SK-N-SH (cell line): ENCODE measurements around the gene DSCAM. TPM values are rescaled to one million over a fixed set of nuclear protein-coding genes. Genes with fewer than 3 reads are reported as not detected.

Experiments
- CTCF ChIA-PET: fragments of 300-600, 350-600 bp; formaldehyde crosslinking; extraction: SDS; loops from one replicate; lab custom pipeline; 2021; lab: Yijun Ruan, JAX
- POLR2A ChIA-PET: fragments of 350-600 bp; sonication (Branson Sonifier 250); formaldehyde crosslinking; extraction: SDS; loops from one replicate; lab custom pipeline; 2020; ENCODE audit warnings: antibody characterized with exemption, inconsistent platforms; lab: Yijun Ruan, JAX
- DNase-seq: peaks from one replicate; pipeline ENCODE4 v3.0.0; 2012
- H2AFZ ChIP-seq: fragments of 200-600 bp; sonication (generic); 2 replicates; pipeline ENCODE4 v1.8.1; 2016; ENCODE audit warnings: antibody characterized with exemption, mild to moderate bottlenecking, low read depth
- H3F3A ChIP-seq: fragments of 200-600 bp; sonication (generic); replicated peaks from 2 replicates; pipeline ENCODE3; 2016; ENCODE audit warnings: antibody characterized with exemption, mild to moderate bottlenecking; ENCODE audit not compliant: insufficient read depth
- H3K27ac ChIP-seq, 2 experiments: fragments of 200-500 bp in 1 of 2; fragments of 200-600 bp in 1 of 2; sonication (Bioruptor generic) in 1 of 2; sonication (generic), shearing (Covaris generic) in 1 of 2; 2 replicates each; pipeline versions ENCODE4 v1.5.1 to v1.6.1; 2014 to 2016; ENCODE audit warnings: low read depth in 2 of 2, inconsistent platforms in 1 of 2, low read length in 1 of 2, mild to moderate bottlenecking in 1 of 2, mixed read lengths in 1 of 2
- H3K27me3 ChIP-seq: fragments of 200-600 bp; sonication (generic), shearing (Covaris generic); 2 replicates; pipeline ENCODE4 v1.6.1; 2016; ENCODE audit warnings: mixed run types; ENCODE audit not compliant: insufficient read depth
- H3K36me3 ChIP-seq, 2 experiments: fragments of 200-500 bp in 1 of 2; fragments of 200-600 bp in 1 of 2; sonication (Bioruptor generic) in 1 of 2; sonication (generic) in 1 of 2; replicated peaks in 1 of 2; 2 replicates each; pipeline versions ENCODE3 to v1.5.1; 2014 to 2016; ENCODE audit warnings: low read length in 1 of 2, mild to moderate bottlenecking in 1 of 2; ENCODE audit not compliant: insufficient read depth in 2 of 2, control insufficient read depth in 1 of 2
- H3K4me1 ChIP-seq, 2 experiments: fragments of 200-500 bp in 1 of 2; fragments of 200-600 bp in 1 of 2; sonication (Bioruptor generic) in 1 of 2; sonication (generic), shearing (Covaris generic) in 1 of 2; 2 replicates each; pipeline versions ENCODE4 v1.5.1 to v1.6.1; 2014 to 2016; ENCODE audit warnings: low read depth in 1 of 2, low read length in 1 of 2, mixed run types in 1 of 2; ENCODE audit not compliant: insufficient read depth in 2 of 2, control insufficient read depth in 1 of 2
- H3K4me2 ChIP-seq: fragments of 200-600 bp; sonication (generic), shearing (Covaris generic); 2 replicates; pipeline ENCODE4 v1.6.1; 2017; ENCODE audit warnings: mixed run types
- H3K4me3 ChIP-seq, 2 experiments: fragments of 200-500 bp in 1 of 2; fragments of 200-600 bp in 1 of 2; sonication (Bioruptor generic) in 1 of 2; sonication (generic), shearing (Covaris generic) in 1 of 2; 2 replicates each; pipeline versions ENCODE4 v1.5.1 to v1.8.1; 2014 to 2016; ENCODE audit warnings: low read depth in 2 of 2, inconsistent platforms in 1 of 2, low read length in 1 of 2, mild to moderate bottlenecking in 1 of 2, mixed read lengths in 1 of 2, moderate library complexity in 1 of 2
- H3K79me2 ChIP-seq: fragments of 200-600 bp; sonication (generic); 2 replicates; pipeline ENCODE4 v1.8.1; 2017; ENCODE audit warnings: mild to moderate bottlenecking; ENCODE audit not compliant: insufficient read depth
- H3K9ac ChIP-seq: fragments of 200-600 bp; sonication (generic); 2 replicates; pipeline ENCODE4 v1.6.1; 2017; ENCODE audit warnings: mixed run types
- H3K9me2 ChIP-seq: fragments of 200-600 bp; sonication (generic); 2 replicates; pipeline ENCODE4 v1.6.1; 2017; ENCODE audit warnings: mixed run types
- H3K9me3 ChIP-seq: fragments of 200-600 bp; sonication (generic); 2 replicates; pipeline ENCODE4 v1.6.1; 2017; ENCODE audit warnings: mixed run types, mild to moderate bottlenecking, moderate library complexity
- H4K20me1 ChIP-seq: fragments of 200-600 bp; sonication (generic); 2 replicates; pipeline ENCODE4 v1.6.1; 2017; ENCODE audit warnings: mild to moderate bottlenecking, mixed run types; ENCODE audit not compliant: insufficient read depth
- EP300 ChIP-seq, 2 experiments: IDR thresholded peaks; 2 replicates each; pipeline versions ENCODE4 v1.4.0 to v1.6.1; 2012; ENCODE audit warnings: borderline replicate concordance in 1 of 2, low read depth in 1 of 2, low read length in 1 of 2
- EZH2phosphoT487 ChIP-seq: fragments of 200-600 bp; sonication (generic); IDR thresholded peaks from 2 replicates; pipeline ENCODE4 v1.6.1; 2017; ENCODE audit warnings: low read depth, mixed run types, mild to moderate bottlenecking, antibody characterized with exemption, moderate library complexity, borderline replicate concordance
- FOSL2 ChIP-seq: IDR thresholded peaks from 2 replicates; pipeline ENCODE4 v1.4.0; 2012; ENCODE audit warnings: low read depth, mild to moderate bottlenecking, moderate library complexity, borderline replicate concordance
- FOXJ3 ChIP-seq: sonication (generic); formaldehyde crosslinking; IDR thresholded peaks from 2 replicates; pipeline ENCODE4 v1.5.1; 2020; ENCODE audit warnings: mild to moderate bottlenecking, missing genetic modification reagents
- FOXM1 ChIP-seq: IDR thresholded peaks from 2 replicates; pipeline ENCODE4 v1.4.0; 2012; ENCODE audit warnings: low read depth, mild to moderate bottlenecking
- GABPA ChIP-seq: IDR thresholded peaks from 2 replicates; pipeline ENCODE4 v1.4.0; 2012; ENCODE audit warnings: low read depth, mild to moderate bottlenecking
- GATA2 ChIP-seq: sonication (generic); formaldehyde crosslinking; IDR thresholded peaks from 2 replicates; pipeline ENCODE4 v1.5.0; 2020; ENCODE audit warnings: mild to moderate bottlenecking, missing genetic modification reagents
- IRF3 ChIP-seq: fragments of 150-350 bp; IDR thresholded peaks from 2 replicates; pipeline ENCODE4 v1.6.1; 2016; ENCODE audit warnings: mild to moderate bottlenecking, low read depth, low read length
- PBX3 ChIP-seq: IDR thresholded peaks from 2 replicates; pipeline ENCODE4; 2012
- POLR2AphosphoS5 ChIP-seq: IDR thresholded peaks from 2 replicates; pipeline ENCODE4 v1.6.1; 2012; ENCODE audit warnings: low read depth, low read length
- SIN3A ChIP-seq: IDR thresholded peaks from 2 replicates; pipeline ENCODE4 v1.6.1; 2012; ENCODE audit warnings: low read depth, mild to moderate bottlenecking, low read length, moderate library complexity, borderline replicate concordance
- TAF1 ChIP-seq: IDR thresholded peaks from 2 replicates; pipeline ENCODE4 v1.6.1; 2012; ENCODE audit warnings: low read depth, mild to moderate bottlenecking, low read length, moderate library complexity, borderline replicate concordance
- TCF12 ChIP-seq: IDR thresholded peaks from 2 replicates; pipeline ENCODE4 v1.4.0; 2012
- TEAD4 ChIP-seq: IDR thresholded peaks from 2 replicates; pipeline ENCODE4 v1.4.0; 2012; ENCODE audit warnings: mild to moderate bottlenecking, borderline replicate concordance; ENCODE audit not compliant: insufficient read depth
- USF1 ChIP-seq: IDR thresholded peaks from 2 replicates; pipeline ENCODE4 v1.4.0; 2012; ENCODE audit warnings: low read depth, borderline replicate concordance
- ZBTB33 ChIP-seq: IDR thresholded peaks from 2 replicates; pipeline ENCODE4 v1.4.0; 2012; ENCODE audit warnings: low read depth, borderline replicate concordance
- WGBS: methylation state at CpG from one replicate; pipeline ENCODE4 v1.1.6; 2017; ENCODE audit warnings: low lambda C conversion rate; 5-methylcytosine and 5-hydroxymethylcytosine counted together
- polyA plus RNA-seq, 3 experiments: library from polyadenylated mRNA; depleted of rRNA; stranded (reverse); fragments of >200 nt; gene quantifications; 2 replicates each; pipeline ENCODE4 v1.2.3, GENCODE V29; 2012

The DSCAM gene
- polyA plus RNA-seq, 1 of the 3 experiments (the other 2 are of a cell fraction), result not detected

GRCh38 chr21:40056031-40056430 lies 790.9 kb downstream of the DSCAM start:
- POLR2A ChIA-PET, result no interaction called here
- Histone ChIP-seq H3K4me2 (no peak overlapping the region), H3K79me2 (no peaks in the 10 kb centered on the region), H3K9me3 (no peaks in the 10 kb centered on the region), H2AFZ (no peak overlapping the region), H4K20me1 (no peaks in the 10 kb centered on the region), H3K9ac (no peak overlapping the region), H3K4me1 (peaks cover 0 to 17% of the 10 kb centered on the region in 2 experiments; a peak in 1 of 4 replicates), H3K4me3 (no peak overlapping the region), H3K27ac (no peak overlapping the region), H3K27me3 (no peaks in the 10 kb centered on the region), H3K36me3 (no peaks in the 10 kb centered on the region), H3F3A (no peaks in the 10 kb centered on the region), H3K9me2 (no peaks in the 10 kb centered on the region)
- WGBS, result 16% methylated on average over 3 of the region's 3 CpGs
- no peak for TF ChIP-seq ZBTB33
- TF ChIP-seq EP300 (IDR thresholded peaks at IDR 0.05; ENCODE audit: borderline replicate concordance in 1 of 2, low read depth in 1 of 2, low read length in 1 of 2), result no peak
- TF ChIP-seq TAF1, result no peak
- no peak for TF ChIP-seq GATA2 (CRISPR knock-in tag)
- no peak for TF ChIP-seq SIN3A
- TF ChIP-seq FOSL2, result no peak
- TF ChIP-seq USF1, result no peak
- no peak for TF ChIP-seq TCF12
- TF ChIP-seq EZH2phosphoT487, result no peak
- TF ChIP-seq IRF3, result no peak
- no peak for TF ChIP-seq PBX3
- TF ChIP-seq FOXM1, result no peak
- TF ChIP-seq GABPA, result no peak
- TF ChIP-seq TEAD4, result no peak
- TF ChIP-seq POLR2AphosphoS5, result no peak
- no peak for TF ChIP-seq FOXJ3 (CRISPR knock-in tag)
- CTCF ChIA-PET, result interaction anchor here (0.6 to 1.4 kb wide), 2 partner anchors 15 to 189 kb away, joined by 3 to 4 read pairs; partner anchors contain the start of gene PCP4
- no peak for DNase-seq
